Thyroid gland (tissue), 4 donors: ENCODE data around the gene TIAM1. TPM values are rescaled to one million over a fixed set of nuclear protein-coding genes. Genes with fewer than 3 reads are reported as not detected.

Source experiments
- DNase-seq, 2 donors: peaks; one replicate each; pipeline ENCODE4 v3.0.0-alpha.2; 2019
- H3K27ac ChIP-seq, 3 donors: fragments of 200-600 bp; sonication (generic); 1 replicate in 2 of 3; 2 replicates in 1 of 3; pipeline ENCODE4 v1.5.1; 2016 to 2019; ENCODE audit warnings: mild to moderate bottlenecking in 1 of 3, moderate library complexity in 1 of 3
- H3K27me3 ChIP-seq: fragments of 200-600 bp; sonication (generic); one replicate; pipeline ENCODE4 v1.5.1; 2019
- H3K36me3 ChIP-seq, 2 donors: fragments of 200-600 bp; sonication (generic); one replicate each; pipeline ENCODE4 v1.5.1; 2016 to 2019
- H3K4me1 ChIP-seq, 2 donors: fragments of 200-600 bp; sonication (generic); one replicate each; pipeline ENCODE4 v1.5.1; 2017 to 2019
- H3K4me3 ChIP-seq, 3 donors: fragments of 200-600 bp; sonication (generic); replicated peaks in 1 of 3; 1 replicate in 2 of 3; 2 replicates in 1 of 3; pipeline ENCODE4 v1.5.1; 2016; ENCODE audit warnings: mild to moderate bottlenecking in 1 of 3
- H3K9me3 ChIP-seq: fragments of 200-600 bp; sonication (generic); one replicate; pipeline ENCODE4 v1.5.1; 2017
- POLR2A ChIP-seq, 2 donors: fragments of 450-650 bp; IDR thresholded peaks; one replicate each; pipeline ENCODE4 v1.6.1; 2017; ENCODE audit warnings: antibody characterized with exemption in 2 of 2, mild to moderate bottlenecking in 2 of 2, moderate library complexity in 1 of 2
- WGBS, 2 donors: methylation state at CpG; one replicate each; pipeline ENCODE4 v1.1.5; 2017; 5-methylcytosine and 5-hydroxymethylcytosine counted together
- intact Hi-C: fragments of 100-400 bp; cut with DNase I; formaldehyde crosslinking; loops from one replicate; pipeline ENCODE4 v1.15.1; 2023
- total RNA-seq, 4 donors: library from RNA; depleted of rRNA; stranded (reverse); fragments of >200 nt; gene quantifications; one replicate each; pipeline ENCODE4 v1.2.3, GENCODE V29; 2016
- TF ChIP-seq, protein P1 (sequence below), 6 experiments: fragments of 200-600 bp in 3 of 6; fragments of 450-650 bp in 3 of 6; sonication (generic) in 3 of 6; IDR thresholded peaks; one replicate each; pipeline ENCODE4 v1.5.1; 2016 to 2019; ENCODE audit warnings: antibody characterized with exemption in 6 of 6, mild to moderate bottlenecking in 2 of 6, inconsistent platforms in 1 of 6, moderate library complexity in 1 of 6

The TIAM1 gene
- total RNA-seq, 4 donors from 2014 or later = 2.2 to 6.7 (median 2.4) TPM

GRCh38 chr21:31184459-31184858, 159.6 kb downstream of the TIAM1 start:
- H3K27ac ChIP-seq = no peak overlapping the region
- DNase-seq = no peak
- no peak overlapping the region for H3K4me3 ChIP-seq
- H3K27me3 ChIP-seq = no peaks in the 10 kb centered on the region
- H3K4me1 ChIP-seq = no peaks in the 10 kb centered on the region
- WGBS, 2 donors = 68 to 77% methylated on average over 6 of the region's 6 CpGs
- no peaks in the 10 kb centered on the region for H3K36me3 ChIP-seq
- TF ChIP-seq, protein P1, sequence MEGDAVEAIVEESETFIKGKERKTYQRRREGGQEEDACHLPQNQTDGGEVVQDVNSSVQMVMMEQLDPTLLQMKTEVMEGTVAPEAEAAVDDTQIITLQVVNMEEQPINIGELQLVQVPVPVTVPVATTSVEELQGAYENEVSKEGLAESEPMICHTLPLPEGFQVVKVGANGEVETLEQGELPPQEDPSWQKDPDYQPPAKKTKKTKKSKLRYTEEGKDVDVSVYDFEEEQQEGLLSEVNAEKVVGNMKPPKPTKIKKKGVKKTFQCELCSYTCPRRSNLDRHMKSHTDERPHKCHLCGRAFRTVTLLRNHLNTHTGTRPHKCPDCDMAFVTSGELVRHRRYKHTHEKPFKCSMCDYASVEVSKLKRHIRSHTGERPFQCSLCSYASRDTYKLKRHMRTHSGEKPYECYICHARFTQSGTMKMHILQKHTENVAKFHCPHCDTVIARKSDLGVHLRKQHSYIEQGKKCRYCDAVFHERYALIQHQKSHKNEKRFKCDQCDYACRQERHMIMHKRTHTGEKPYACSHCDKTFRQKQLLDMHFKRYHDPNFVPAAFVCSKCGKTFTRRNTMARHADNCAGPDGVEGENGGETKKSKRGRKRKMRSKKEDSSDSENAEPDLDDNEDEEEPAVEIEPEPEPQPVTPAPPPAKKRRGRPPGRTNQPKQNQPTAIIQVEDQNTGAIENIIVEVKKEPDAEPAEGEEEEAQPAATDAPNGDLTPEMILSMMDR (IDR thresholded peaks at IDR 0.05) = no peak
- no peak for TF ChIP-seq POLR2A (IDR thresholded peaks at IDR 0.05)
- intact Hi-C loops = no loop called here
- H3K9me3 ChIP-seq = no peaks in the 10 kb centered on the region

DNA sequence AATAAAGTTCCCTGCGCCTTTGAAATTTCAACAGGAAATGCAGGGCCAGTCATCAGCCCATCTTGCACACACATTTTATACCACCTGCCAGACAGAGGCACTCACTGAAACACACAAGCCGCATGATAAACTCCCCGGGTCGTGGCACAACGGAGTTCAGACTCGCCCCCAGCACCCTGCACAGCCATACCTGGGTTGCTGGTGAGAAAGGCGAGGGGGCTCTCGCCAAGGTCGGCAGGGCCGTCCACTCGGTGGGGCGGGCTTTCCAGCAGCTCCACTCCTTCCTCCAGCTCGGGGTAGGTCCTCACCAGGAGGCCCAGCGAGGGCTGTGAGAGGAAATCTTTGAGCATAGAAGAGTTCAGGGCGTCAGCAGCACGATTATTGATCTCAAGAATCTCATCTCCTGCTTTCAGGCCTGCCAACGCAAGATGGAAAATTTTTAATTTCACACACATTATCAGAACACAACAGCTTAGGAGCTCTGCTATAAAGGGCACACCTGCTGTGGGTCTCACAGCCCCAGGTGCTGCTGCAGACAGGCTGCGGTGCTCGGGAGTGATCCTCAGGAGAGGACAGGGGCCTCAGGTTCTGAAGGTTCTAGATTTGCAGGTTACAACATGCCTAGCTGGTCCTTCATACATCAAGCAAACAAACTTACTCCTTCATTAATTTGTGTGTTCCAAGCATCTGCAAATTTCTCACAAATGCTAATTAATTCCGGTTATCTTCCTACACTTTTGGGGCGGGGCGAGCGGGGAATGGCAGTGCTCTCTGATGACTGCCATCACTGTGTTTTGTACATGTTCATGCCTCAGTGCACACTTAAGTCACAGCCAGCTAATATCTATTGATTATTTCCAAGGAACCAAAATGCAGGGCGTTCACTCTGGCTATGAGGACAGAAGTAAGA, 161.6 kb downstream of the TIAM1 start:
- Histone ChIP-seq H3K27ac (no peak overlapping the region), H3K36me3 (no peaks in the 10 kb centered on the region), H3K4me3 (no peak overlapping the region), H3K4me1 (no peaks in the 10 kb centered on the region), H3K9me3 (no peaks in the 10 kb centered on the region), H3K27me3 (no peaks in the 10 kb centered on the region)
- intact Hi-C loops = no loop called here
- 87 to 91% methylated on average over 23 to 24 of the region's 24 CpGs for WGBS, 2 donors
- no peak for DNase-seq
- no peak for TF ChIP-seq POLR2A (IDR thresholded peaks at IDR 0.05)
- TF ChIP-seq, protein P1 (IDR thresholded peaks at IDR 0.05) = no peak

DNA sequence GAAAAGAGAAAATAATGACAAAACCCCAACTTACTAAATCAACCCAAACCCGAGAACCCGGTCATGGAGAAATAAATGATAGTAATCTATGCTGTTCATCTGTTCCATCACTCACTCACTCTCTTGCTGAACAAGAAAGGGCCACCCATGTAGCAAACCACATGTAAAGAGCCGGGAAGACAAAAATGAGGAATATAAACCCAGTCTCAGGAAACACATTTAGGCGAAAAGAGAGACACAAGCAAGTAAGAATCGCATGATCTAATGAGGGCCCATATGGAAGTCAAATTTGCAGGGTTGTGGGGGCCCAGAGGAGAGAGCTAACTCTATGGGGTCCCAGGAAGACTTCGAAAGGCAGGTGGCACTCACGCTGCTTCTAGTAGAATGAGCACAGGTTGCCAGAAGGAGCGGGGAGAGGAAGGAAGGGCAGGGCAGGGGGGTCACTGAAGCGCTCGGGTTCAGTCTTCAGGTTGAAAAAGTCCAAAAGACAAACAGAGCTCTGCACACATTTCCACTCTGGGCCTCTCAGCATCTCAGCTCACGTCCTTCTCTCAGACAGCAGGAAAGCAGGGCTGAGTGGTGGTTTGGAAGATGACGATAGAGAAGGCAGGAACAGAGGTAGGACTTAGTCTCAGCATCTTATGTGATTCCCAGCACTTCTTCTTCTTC, 162.8 kb downstream of the TIAM1 start:
- 90 to 91% methylated on average over 12 of the region's 12 CpGs for WGBS, 2 donors
- Histone ChIP-seq H3K9me3 (no peaks in the 10 kb centered on the region), H3K36me3 (no peaks in the 10 kb centered on the region), H3K27me3 (no peaks in the 10 kb centered on the region), H3K4me3 (no peak overlapping the region), H3K27ac (no peak overlapping the region), H3K4me1 (no peaks in the 10 kb centered on the region)
- DNase-seq = no peak
- intact Hi-C loops = no loop called here
- TF ChIP-seq POLR2A (IDR thresholded peaks at IDR 0.05) = no peak
- TF ChIP-seq, protein P1 (IDR thresholded peaks at IDR 0.05) = no peak

- Histone ChIP-seq H3K9me3 (no peaks in the 10 kb centered on the region), H3K36me3 (no peaks in the 10 kb centered on the region), H3K4me1 (no peaks in the 10 kb centered on the region), H3K27ac (no peak overlapping the region), H3K4me3 (no peak overlapping the region), H3K27me3 (no peaks in the 10 kb centered on the region)
- 49 to 50% methylated on average over 5 of the region's 5 CpGs for WGBS, 2 donors
- DNase-seq = no peak
- intact Hi-C loops = no loop called here
- TF ChIP-seq, protein P1 (IDR thresholded peaks at IDR 0.05) = peak in 3 of 6 experiments; percentile 14 to 40 (median 21)
- no peak for TF ChIP-seq POLR2A (IDR thresholded peaks at IDR 0.05)
Observed at GRCh38 chr21:31180256-31181081, 163.6 kb downstream of the TIAM1 start.
